Kidney (tissue), 14 donors: ENCODE data around the gene NCR2. TPM values are rescaled to one million over a fixed set of nuclear protein-coding genes. Genes with fewer than 3 reads are reported as not detected.

Source experiments
- DNase-seq, 5 donors: peaks; one replicate each; pipeline ENCODE4 v3.0.0-alpha.2; 2013 to 2020
- FAIRE-seq: peaks from 2 replicates; lab custom pipeline; 2012; peaks lifted over from hg19 to GRCh38; lab: Jason Lieb, UNC
- H3K27ac ChIP-seq, 2 donors: one replicate each; pipeline ENCODE4 v1.7.0; 2013; ENCODE audit warnings: low read depth in 2 of 2, low read length in 2 of 2, inconsistent platforms in 1 of 2
- H3K27me3 ChIP-seq: one replicate; pipeline ENCODE4 v1.7.1; 2013; ENCODE audit warnings: low read length, inconsistent platforms; ENCODE audit not compliant: control insufficient read depth, insufficient read depth
- H3K36me3 ChIP-seq, 3 donors: one replicate each; pipeline versions ENCODE4 v1.7.0 to v1.7.1; 2013; ENCODE audit warnings: low read length in 3 of 3, control low read depth in 1 of 3, inconsistent platforms in 1 of 3; ENCODE audit not compliant: insufficient read depth in 3 of 3, control insufficient read depth in 2 of 3
- H3K4me1 ChIP-seq, 3 donors: one replicate each; pipeline versions ENCODE4 v1.7.0 to v1.7.1; 2013; ENCODE audit warnings: low read length in 3 of 3, inconsistent platforms in 1 of 3, low read depth in 1 of 3; ENCODE audit not compliant: control insufficient read depth in 2 of 3, insufficient read depth in 2 of 3
- H3K4me3 ChIP-seq, 3 donors: one replicate each; pipeline versions ENCODE4 v1.7.0 to v1.8.1; 2013; ENCODE audit warnings: low read length in 3 of 3, control low read depth in 1 of 3, inconsistent platforms in 1 of 3
- H3K9ac ChIP-seq, 3 donors: one replicate each; pipeline versions ENCODE4 v1.7.0 to v1.7.1; 2013; ENCODE audit warnings: low read length in 3 of 3, control low read depth in 1 of 3, inconsistent platforms in 1 of 3
- H3K9me3 ChIP-seq, 3 donors: one replicate each; pipeline versions ENCODE4 v1.7.0 to v1.7.1; 2013; ENCODE audit warnings: low read length in 3 of 3, control low read depth in 1 of 3, inconsistent platforms in 1 of 3; ENCODE audit not compliant: control insufficient read depth in 2 of 3, insufficient read depth in 1 of 3
- CTCF ChIP-seq: IDR thresholded peaks from 3 replicates; pipeline ENCODE4 v1.5.1; 2012; ENCODE audit warnings: mild to moderate bottlenecking, moderate library complexity, borderline replicate concordance; ENCODE audit not compliant: insufficient read depth; ENCODE audit errors: extremely low read depth
- intact Hi-C: fragments of 100-400 bp; cut with DNase I; formaldehyde crosslinking; loops from one replicate; pipeline ENCODE4 v1.11.1; 2022
- polyA plus RNA-seq: library from polyadenylated mRNA; stranded (reverse); fragments of 350-450 nt; fragmentation: Illumina TruSeq; extraction: RNeasy Lipid Tissue Mini Kit (QIAGEN cat#74804); gene quantifications from one replicate; pipeline ENCODE4 v1.2.3, GENCODE V29; 2014; ENCODE audit warnings: low read depth, low replicate concordance; ENCODE audit not compliant: insufficient read depth
- total RNA-seq: library from RNA; stranded (reverse); fragmentation: NEBNext Ultra II Directional; extraction: Animal tissue kit (Norgen Biotek cat#: 25700); gene quantifications from one replicate; pipeline ENCODE4 v1.2.1, GENCODE V29; 2021
- donor health status: control.
- donor health status: control.
- donor health status: control.
- donor health status: control.
- donor health status: control.
- donor health status: DM: yes; HTN: yes; CAD: no.
- donor health status: Normal renal cell carcinoma (clear cell type).

Gene NCR2
- total and polyA plus RNA-seq, 2 donors from 2014 or later = not detected

- DNase-seq (no peak), FAIRE-seq (no peak)
- H3K9me3 ChIP-seq = no peaks in the 10 kb centered on the region
- no peak overlapping the region for H3K9ac ChIP-seq
- intact Hi-C loops = no loop called here
- H3K36me3 ChIP-seq = no peaks in the 10 kb centered on the region
- H3K27ac ChIP-seq = no peak overlapping the region
- TF ChIP-seq CTCF = no peak
- H3K27me3 ChIP-seq = peaks cover 2% of the 10 kb centered on the region
- H3K4me3 ChIP-seq = no peak overlapping the region
- peaks cover 0 to 6% (median 5%) of the 10 kb centered on the region in 3 donors for H3K4me1 ChIP-seq
Measured at GRCh38 chr6:41315203-41315602, 20.2 kb upstream of the NCR2 start.

GRCh38 chr6:41315943-41316620, 19.3 kb upstream of the NCR2 start:
- DNase-seq = no peak
- Histone ChIP-seq H3K9me3 (no peaks in the 10 kb centered on the region), H3K4me3 (no peak overlapping the region), H3K9ac (no peak overlapping the region), H3K27me3 (peaks cover 2% of the 10 kb centered on the region), H3K36me3 (no peaks in the 10 kb centered on the region), H3K27ac (no peak overlapping the region), H3K4me1 (peaks cover 0 to 6% (median 5%) of the 10 kb centered on the region in 3 donors)
- intact Hi-C loops = no loop called here
- no peak for TF ChIP-seq CTCF
- no peak for FAIRE-seq

- H3K27ac ChIP-seq = no peak overlapping the region
- peaks cover 0 to 6% (median 5%) of the 10 kb centered on the region in 3 donors for H3K4me1 ChIP-seq
- no peak overlapping the region for H3K9ac ChIP-seq
- H3K27me3 ChIP-seq = peaks cover 2% of the 10 kb centered on the region
- intact Hi-C loops = no loop called here
- DNase-seq = peak in 2 of 5 donors; percentile 71 to 79
- no peaks in the 10 kb centered on the region for H3K9me3 ChIP-seq
- TF ChIP-seq CTCF = no peak
- FAIRE-seq = no peak
- H3K36me3 ChIP-seq = no peaks in the 10 kb centered on the region
- peak overlapping the region in 1 of 3 donors; percentile 36 for H3K4me3 ChIP-seq
Measured at GRCh38 chr6:41318261-41318653, 17.2 kb upstream of the NCR2 start.
